GM19351 (cell line): ENCODE data around the gene GRK4.

Source experiments
- ATAC-seq: cut with Tn5 transposase; IDR thresholded peaks from one replicate; pipeline ENCODE4 v1.9.1; 2021; ENCODE audit warnings: mild to moderate bottlenecking, moderate library complexity; ENCODE audit not compliant: unreplicated experiment

GRK4 gene

GRCh38 chr4:3066836-3067400 lies 103.5 kb downstream of the GRK4 start:
- ATAC-seq = no peak

GRCh38 chr4:3067473-3068001 lies 104.2 kb downstream of the GRK4 start:
- ATAC-seq = no peak

GRCh38 chr4:3069661-3070199 lies 106.4 kb downstream of the GRK4 start:
- no peak for ATAC-seq

GRCh38 chr4:3070709-3071500 lies 107.5 kb downstream of the GRK4 start:
- no peak for ATAC-seq

GRCh38 chr4:3071811-3072210 lies 108.4 kb downstream of the GRK4 start:
- ATAC-seq = no peak

- ATAC-seq = peak; percentile 19
These were observed 110.0 kb downstream of the GRK4 start for GRCh38 chr4:3073158-3074077.

- peak; percentile 74 for ATAC-seq
These were observed 110.9 kb downstream of the GRK4 start, which contains the start of the genes HTT and HTT-AS for GRCh38 chr4:3074078-3074845. Gene HTT (plus strand): TSS chr4:3074681. CDS start chr4:3074826, 145 bp downstream. Gene HTT-AS (minus strand): TSS chr4:3074538.

- no peak for ATAC-seq
These were observed 111.7 kb downstream of the GRK4 start for GRCh38 chr4:3074846-3075651.

GRCh38 chr4:3075652-3075981 lies 112.2 kb downstream of the GRK4 start:
- ATAC-seq = no peak

GRCh38 chr4:3077796-3078195 lies 114.4 kb downstream of the GRK4 start:
- ATAC-seq = peak; percentile 46

- peak; percentile 34 for ATAC-seq
These were observed 116.3 kb downstream of the GRK4 start for GRCh38 chr4:3079694-3080123.

- no peak for ATAC-seq
These were observed 119.6 kb downstream of the GRK4 start for GRCh38 chr4:3082925-3083515.

GRCh38 chr4:3083732-3084131 lies 120.4 kb downstream of the GRK4 start:
- ATAC-seq = no peak

- no peak for ATAC-seq
These were observed 122.7 kb downstream of the GRK4 start for GRCh38 chr4:3085948-3086670.

GRCh38 chr4:3087115-3087797 lies 123.9 kb downstream of the GRK4 start:
- no peak for ATAC-seq
